ENCODE data around the gene ARHGAP23. TPM values are rescaled to one million over a fixed set of nuclear protein-coding genes. Genes with fewer than 3 reads are reported as not detected.
A peak's percentile ranks its signal among the peaks of the same experiment; 100 is the strongest.

Gene ARHGAP23
- total RNA-seq, 3 donors from 2014 or later = 6.1 to 44.6 (median 12.6) TPM

DNA sequence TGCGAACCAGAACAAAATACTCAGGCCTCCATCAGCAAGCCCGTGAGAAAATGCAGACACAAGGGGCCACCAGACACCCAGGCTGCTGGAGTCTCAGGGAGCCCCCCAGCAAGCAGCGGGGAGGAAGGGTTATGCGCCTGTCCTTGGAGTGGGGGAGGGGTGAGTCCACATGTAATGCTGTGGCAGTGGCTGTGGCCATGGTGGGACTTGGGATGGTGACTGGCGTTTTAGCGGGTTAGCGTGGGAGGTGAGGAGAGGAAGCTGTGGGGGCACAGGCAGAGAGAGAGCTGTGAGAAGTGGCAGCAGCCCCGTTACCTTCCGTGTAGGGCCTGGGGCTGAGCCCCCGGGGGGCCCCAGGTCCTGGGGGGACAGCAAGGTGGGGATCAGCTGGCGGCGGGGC is 119.2 kb downstream of the ARHGAP23 start:
- H3K4me1 ChIP-seq (ENCODE audit: low read depth) = no peaks in the 10 kb centered on the region
- intact Hi-C loops (cut with DNase I, micrococcal nuclease) = no loop called here
- DNase-seq (peak in 1 of 3 donors; percentile 34), ATAC-seq (no peak)
- H3K36me3 ChIP-seq (ENCODE audit: low read depth) = no peaks in the 10 kb centered on the region
- TF ChIP-seq, protein P1, sequence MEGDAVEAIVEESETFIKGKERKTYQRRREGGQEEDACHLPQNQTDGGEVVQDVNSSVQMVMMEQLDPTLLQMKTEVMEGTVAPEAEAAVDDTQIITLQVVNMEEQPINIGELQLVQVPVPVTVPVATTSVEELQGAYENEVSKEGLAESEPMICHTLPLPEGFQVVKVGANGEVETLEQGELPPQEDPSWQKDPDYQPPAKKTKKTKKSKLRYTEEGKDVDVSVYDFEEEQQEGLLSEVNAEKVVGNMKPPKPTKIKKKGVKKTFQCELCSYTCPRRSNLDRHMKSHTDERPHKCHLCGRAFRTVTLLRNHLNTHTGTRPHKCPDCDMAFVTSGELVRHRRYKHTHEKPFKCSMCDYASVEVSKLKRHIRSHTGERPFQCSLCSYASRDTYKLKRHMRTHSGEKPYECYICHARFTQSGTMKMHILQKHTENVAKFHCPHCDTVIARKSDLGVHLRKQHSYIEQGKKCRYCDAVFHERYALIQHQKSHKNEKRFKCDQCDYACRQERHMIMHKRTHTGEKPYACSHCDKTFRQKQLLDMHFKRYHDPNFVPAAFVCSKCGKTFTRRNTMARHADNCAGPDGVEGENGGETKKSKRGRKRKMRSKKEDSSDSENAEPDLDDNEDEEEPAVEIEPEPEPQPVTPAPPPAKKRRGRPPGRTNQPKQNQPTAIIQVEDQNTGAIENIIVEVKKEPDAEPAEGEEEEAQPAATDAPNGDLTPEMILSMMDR (IDR thresholded peaks at IDR 0.05) = no peak
- no peak overlapping the region for H3K4me3 ChIP-seq
- H3K9me3 ChIP-seq = no peaks in the 10 kb centered on the region

DNA sequence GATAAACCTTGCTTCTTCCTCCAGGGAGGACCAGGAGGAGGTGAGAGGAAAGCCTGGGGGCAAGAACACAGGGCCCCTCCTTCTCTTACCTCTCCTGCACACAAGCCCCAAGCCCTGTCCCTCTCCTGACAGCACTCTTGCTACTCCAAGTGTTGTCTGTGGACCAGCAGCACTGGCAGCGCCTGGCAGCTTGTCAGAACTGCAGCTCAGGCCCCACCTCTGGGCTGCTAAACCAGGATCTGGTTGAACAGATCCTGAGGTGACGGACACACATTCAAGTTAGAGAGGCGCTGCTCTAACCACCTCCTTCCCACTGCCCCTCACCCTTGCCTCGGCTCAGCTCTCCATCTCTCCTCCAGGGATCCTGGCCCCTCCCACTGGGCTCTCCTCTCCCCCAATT is 121.0 kb downstream of the ARHGAP23 start:
- DNase-seq = no peak
- H3K4me1 ChIP-seq (ENCODE audit: low read depth) = no peaks in the 10 kb centered on the region
- H3K9me3 ChIP-seq = no peaks in the 10 kb centered on the region
- intact Hi-C loops (cut with DNase I, micrococcal nuclease) = no loop called here
- ATAC-seq = no peak
- no peak overlapping the region for H3K4me3 ChIP-seq
- H3K36me3 ChIP-seq (ENCODE audit: low read depth) = no peaks in the 10 kb centered on the region
- TF ChIP-seq, protein P1 (IDR thresholded peaks at IDR 0.05) = no peak

DNA sequence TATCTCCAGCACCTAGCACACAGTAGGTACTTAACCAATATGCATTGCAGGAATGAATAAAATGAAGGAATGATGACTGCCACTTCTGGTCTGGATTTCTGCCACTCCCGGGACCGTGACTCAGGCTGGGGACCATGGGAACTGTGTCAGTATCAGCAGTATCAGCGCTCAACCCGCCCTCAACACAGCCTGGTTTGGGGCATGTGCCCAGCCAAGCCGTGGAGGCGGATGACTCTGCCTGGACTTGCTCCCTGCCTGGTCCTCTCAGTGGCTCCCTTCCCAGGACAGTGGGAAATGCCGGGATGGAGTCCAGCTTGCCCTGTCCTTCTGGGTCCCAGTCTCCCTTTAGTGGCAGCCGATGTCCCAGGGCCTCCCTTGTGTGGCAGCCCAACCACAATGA is 122.4 kb downstream of the ARHGAP23 start:
- intact Hi-C loops (cut with DNase I, micrococcal nuclease) = loop anchor here in 1 of 2 donors (10.0 kb wide), 1 partner anchor 114 kb away; no protein-coding TSS in a partner anchor
- TF ChIP-seq, protein P1 (IDR thresholded peaks at IDR 0.05) = no peak
- DNase-seq = no peak

DNA sequence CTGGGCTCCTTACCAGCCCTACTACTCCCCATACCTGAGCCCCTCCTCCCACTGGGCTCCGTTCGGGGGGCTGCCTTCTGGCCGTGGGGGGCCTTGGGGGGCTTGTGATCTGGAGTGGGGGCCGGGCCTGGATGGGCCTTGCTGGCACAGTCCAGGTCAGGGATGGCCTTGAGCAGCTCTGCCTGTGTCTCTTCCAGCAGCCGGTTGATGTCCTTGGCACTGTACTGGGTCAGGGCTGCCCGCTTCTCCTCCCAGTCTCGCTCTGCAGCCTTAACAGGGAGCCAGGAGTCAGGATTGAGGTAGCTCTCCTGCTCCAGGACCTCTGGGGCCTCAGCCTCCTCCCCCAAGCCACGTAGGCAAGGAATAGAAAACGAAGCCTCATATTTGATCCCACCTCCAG is 122.9 kb downstream of the ARHGAP23 start:
- no peaks in the 10 kb centered on the region for H3K9me3 ChIP-seq
- intact Hi-C loops (cut with DNase I, micrococcal nuclease) = loop anchor here in 1 of 2 donors (10.0 kb wide), 1 partner anchor 114 kb away; no protein-coding TSS in a partner anchor
- H3K4me3 ChIP-seq = no peak overlapping the region
- H3K36me3 ChIP-seq (ENCODE audit: low read depth) = no peaks in the 10 kb centered on the region
- TF ChIP-seq, protein P1 (IDR thresholded peaks at IDR 0.05) = no peak
- H3K4me1 ChIP-seq (ENCODE audit: low read depth) = no peaks in the 10 kb centered on the region
- DNase-seq (no peak), ATAC-seq (no peak)

More for the DNA sequence above, 122.4 kb downstream of the ARHGAP23 start:
- Histone ChIP-seq H3K4me3 (no peak overlapping the region), H3K4me1 (ENCODE audit: low read depth) (no peaks in the 10 kb centered on the region), H3K36me3 (ENCODE audit: low read depth) (no peaks in the 10 kb centered on the region), H3K9me3 (no peaks in the 10 kb centered on the region)
- no peak for ATAC-seq

DNA sequence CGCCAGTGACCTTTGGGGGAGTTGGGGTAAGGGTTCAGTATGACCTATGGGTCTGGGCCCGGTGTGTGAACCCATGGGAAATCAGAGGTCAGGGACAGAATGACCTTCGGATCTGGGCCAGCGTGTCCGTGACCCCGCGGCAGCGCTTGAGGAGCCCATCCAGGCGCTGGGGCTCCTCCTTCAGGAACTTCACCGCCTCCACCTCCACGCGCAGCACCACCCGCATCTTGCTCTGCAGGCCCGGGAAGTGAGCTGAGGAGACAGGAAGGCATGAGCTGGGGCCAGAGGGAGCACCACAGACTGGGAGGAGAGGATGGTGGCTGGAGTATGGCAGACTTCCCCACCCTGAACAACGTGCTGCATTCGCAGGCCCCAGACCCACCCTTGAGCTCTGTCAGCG is 124.1 kb downstream of the ARHGAP23 start:
- Histone ChIP-seq H3K9me3 (no peaks in the 10 kb centered on the region), H3K36me3 (ENCODE audit: low read depth) (no peaks in the 10 kb centered on the region), H3K4me3 (no peak overlapping the region), H3K4me1 (ENCODE audit: low read depth) (peaks cover under 1% of the 10 kb centered on the region)
- no peak for ATAC-seq
- DNase-seq = no peak
- intact Hi-C loops (cut with DNase I, micrococcal nuclease) = loop anchor here in 1 of 2 donors (10.0 kb wide), 1 partner anchor 112 kb away; no protein-coding TSS in a partner anchor
- TF ChIP-seq, protein P1 (IDR thresholded peaks at IDR 0.05) = no peak

Data from mucosa of descending colon (tissue), 3 donors.